HCT116 (cell line): ENCODE results near the gene TICAM2. TPM values are rescaled to one million over a fixed set of nuclear protein-coding genes. Genes with fewer than 3 reads are reported as not detected.

ENCODE experiments used
- ATAC-seq: fragments of 200-7000 bp; cut with Tn5 transposase; 2 replicates; pipeline ENCODE4 v1.9.1; 2020; ENCODE audit warnings: mild to moderate bottlenecking, moderate library complexity
- BruUV-seq: library from RNA; stranded (reverse); fragments of 400-500 nt; replicated peaks from 2 replicates; lab custom pipeline; 2021; lab: Mats Ljungman, UMichigan
- CTCF ChIA-PET: fragments of 300-600 bp; sonication (Branson Sonifier 250); formaldehyde crosslinking; loops from one replicate; lab custom pipeline; 2021; ENCODE audit warnings: antibody characterized with exemption; lab: Charles Lee
- POLR2A ChIA-PET: fragments of 300-600, 350-600 bp; sonication (Branson Sonifier 250); formaldehyde crosslinking; loops from one replicate; lab custom pipeline; 2021; ENCODE audit warnings: antibody characterized with exemption; lab: Charles Lee
- RAD21 ChIA-PET, 2 experiments: fragments of 300-600 bp; sonication (Branson Sonifier 250); formaldehyde crosslinking; loops; one replicate each; lab custom pipeline; 2023; ENCODE audit warnings: low total read pairs in 2 of 2; ENCODE audit not compliant: uncharacterized antibody in 2 of 2, unreplicated experiment in 2 of 2, low non-redundant PET in 1 of 2; lab: Charles Lee
- DNase-seq: peaks from one replicate; pipeline ENCODE4 v3.0.0-alpha.2; 2010; ENCODE audit warnings: low read depth, low spot score
- H2AFZ ChIP-seq: fragments of 200-600 bp; shearing (Covaris generic), sonication (generic); 2 replicates; pipeline ENCODE4 v1.6.1; 2017; ENCODE audit warnings: low read depth, mixed run types, mixed read lengths, antibody characterized with exemption, low read length; ENCODE audit not compliant: poor library complexity, severe bottlenecking
- H3K27ac ChIP-seq: 2 replicates; pipeline ENCODE4 v1.5.1; 2012; ENCODE audit warnings: low read depth, low read length
- H3K27me3 ChIP-seq: fragments of 200-600 bp; sonication (generic); 2 replicates; pipeline ENCODE4 v1.6.1; 2016; ENCODE audit warnings: mixed run types, low read length, mixed read lengths; ENCODE audit not compliant: insufficient read depth
- H3K36me3 ChIP-seq, 2 experiments: fragments of 200-500 bp in 1 of 2; fragments of 200-600 bp in 1 of 2; sonication (Bioruptor generic) in 1 of 2; sonication (generic) in 1 of 2; 2 replicates each; pipeline versions ENCODE4 v1.5.1 to v1.6.1; 2014 to 2016; ENCODE audit warnings: low read length in 2 of 2, inconsistent platforms in 1 of 2, mixed read lengths in 1 of 2, mixed run types in 1 of 2; ENCODE audit not compliant: insufficient read depth in 2 of 2, control insufficient read depth in 1 of 2
- H3K4me1 ChIP-seq, 2 experiments: fragments of 200-600 bp in 1 of 2; sonication (generic) in 1 of 2; 2 replicates each; pipeline versions ENCODE4 v1.5.1 to v1.6.1; 2012 to 2017; ENCODE audit warnings: low read length in 2 of 2, inconsistent platforms in 1 of 2, mild to moderate bottlenecking in 1 of 2, mixed read lengths in 1 of 2, mixed run types in 1 of 2, moderate library complexity in 1 of 2; ENCODE audit not compliant: insufficient read depth in 2 of 2, control insufficient read depth in 1 of 2
- H3K4me2 ChIP-seq: fragments of 200-600 bp; sonication (generic); 2 replicates; pipeline ENCODE4 v1.6.1; 2017; ENCODE audit warnings: mixed run types, low read length, mixed read lengths
- H3K4me3 ChIP-seq, 2 experiments: fragments of 200-600 bp in 1 of 2; sonication (generic) in 1 of 2; replicated peaks in 1 of 2; 2 replicates each; pipeline ENCODE4 v1.5.1; 2011 to 2016; ENCODE audit warnings: low read length in 2 of 2, control low read depth in 1 of 2, low read depth in 1 of 2, mild to moderate bottlenecking in 1 of 2, mixed read lengths in 1 of 2, mixed run types in 1 of 2
- H3K79me2 ChIP-seq: fragments of 200-600 bp; sonication (generic); 2 replicates; pipeline ENCODE4 v1.6.1; 2017; ENCODE audit warnings: mild to moderate bottlenecking, mixed run types, low read length, moderate library complexity, mixed read lengths; ENCODE audit not compliant: insufficient read depth
- H3K9ac ChIP-seq: fragments of 200-600 bp; sonication (generic); 2 replicates; pipeline ENCODE4 v1.6.1; 2016; ENCODE audit warnings: low read length, mixed read lengths
- H3K9me2 ChIP-seq: fragments of 200-600 bp; sonication (generic), shearing (Covaris generic); 2 replicates; pipeline ENCODE4 v1.6.1; 2017; ENCODE audit warnings: mixed run types, mild to moderate bottlenecking, moderate library complexity; ENCODE audit not compliant: insufficient read depth
- H3K9me3 ChIP-seq, 2 experiments: fragments of 200-500 bp in 1 of 2; fragments of 200-600 bp in 1 of 2; sonication (Bioruptor generic) in 1 of 2; sonication (generic) in 1 of 2; 2 replicates each; pipeline ENCODE4 v1.6.1; 2014 to 2017; ENCODE audit warnings: low read length in 2 of 2, mixed read lengths in 2 of 2, inconsistent platforms in 1 of 2, low read depth in 1 of 2, mild to moderate bottlenecking in 1 of 2, mixed run types in 1 of 2, moderate library complexity in 1 of 2; ENCODE audit not compliant: control insufficient read depth in 1 of 2, insufficient read depth in 1 of 2
- H4K20me1 ChIP-seq: fragments of 200-600 bp; sonication (generic), shearing (Covaris generic); 2 replicates; pipeline ENCODE4 v1.6.1; 2017; ENCODE audit warnings: mixed run types, mild to moderate bottlenecking, moderate library complexity; ENCODE audit not compliant: insufficient read depth
- CBX3 ChIP-seq: IDR thresholded peaks from 2 replicates; pipeline ENCODE4 v1.6.1; 2012; ENCODE audit warnings: low read depth
- FOSL1 ChIP-seq: IDR thresholded peaks from 2 replicates; pipeline ENCODE4 v1.6.1; 2012; ENCODE audit warnings: low read depth
- SP1 ChIP-seq: IDR thresholded peaks from 2 replicates; pipeline ENCODE4 v1.6.1; 2012; ENCODE audit warnings: low read depth
- SRF ChIP-seq: IDR thresholded peaks from 2 replicates; pipeline ENCODE4 v1.6.1; 2012; ENCODE audit warnings: low read depth
- intact Hi-C: fragments of 100-400 bp; cut with micrococcal nuclease; formaldehyde crosslinking; loops from 2 replicates; pipeline ENCODE4 v1.10.0; 2022
- total RNA-seq: library from RNA; stranded (reverse); gene quantifications from one replicate; pipeline ENCODE4 v1.2.1, GENCODE V29; 2021; ENCODE audit not compliant: unreplicated experiment

The TICAM2 gene
- total RNA-seq, 1 experiment from 2014 or later, result 2.9 TPM

DNA sequence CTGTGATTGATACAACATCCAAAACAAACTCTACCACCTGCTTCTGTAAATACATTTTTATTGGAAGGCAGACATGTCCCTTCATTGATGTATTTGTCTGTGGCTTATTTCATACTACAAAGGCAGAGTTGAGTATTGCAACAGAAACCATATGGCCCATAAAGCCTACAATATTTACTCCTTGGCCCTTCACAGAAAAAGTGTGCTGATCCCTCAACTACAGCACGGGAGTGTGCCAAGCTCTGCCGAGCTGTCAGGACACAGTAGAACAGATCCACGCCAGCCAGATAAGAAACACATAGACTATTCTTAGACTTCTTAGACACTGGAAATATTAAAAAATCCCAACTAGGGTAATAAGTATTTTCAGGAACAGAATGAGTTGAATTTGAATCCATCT is 13.2 kb downstream of the TICAM2 start:
- no peaks in the 10 kb centered on the region for H3K36me3 ChIP-seq
- ATAC-seq (no peak), DNase-seq (no peak)
- BruUV-seq, result no TSS peak
- no peak overlapping the region for H3K4me2 ChIP-seq
- H3K79me2 ChIP-seq, result no peaks in the 10 kb centered on the region
- RAD21 ChIA-PET, result no interaction called here
- no peak overlapping the region for H3K9ac ChIP-seq
- no peak overlapping the region for H3K4me3 ChIP-seq
- CTCF ChIA-PET, result interaction anchor here (1.6 kb wide), 1 partner anchor 26 kb away, joined by 3 read pairs; no protein-coding TSS in a partner anchor
- no peaks in the 10 kb centered on the region for H3K9me2 ChIP-seq
- no peak for TF ChIP-seq FOSL1
- TF ChIP-seq SP1, result no peak
- no peak for TF ChIP-seq CBX3
- no peaks in the 10 kb centered on the region for H4K20me1 ChIP-seq
- no peaks in the 10 kb centered on the region for H3K4me1 ChIP-seq
- no peak overlapping the region for H2AFZ ChIP-seq
- no peak overlapping the region for H3K27ac ChIP-seq
- intact Hi-C loops, result loop anchor here (5.0 kb wide), 1 partner anchor 492 kb away; no protein-coding TSS in a partner anchor
- no peaks in the 10 kb centered on the region for H3K27me3 ChIP-seq
- POLR2A ChIA-PET, result no interaction called here
- no peaks in the 10 kb centered on the region for H3K9me3 ChIP-seq

- Histone ChIP-seq H3K9me2 (no peaks in the 10 kb centered on the region), H3K36me3 (no peaks in the 10 kb centered on the region), H3K79me2 (no peaks in the 10 kb centered on the region), H3K4me3 (no peak overlapping the region), H4K20me1 (no peaks in the 10 kb centered on the region), H3K4me2 (no peak overlapping the region), H3K4me1 (peaks cover 0 to under 1% of the 10 kb centered on the region in 2 experiments; a peak in 1 of 4 replicates), H2AFZ (no peak overlapping the region), H3K9ac (no peak overlapping the region), H3K27ac (no peak overlapping the region), H3K9me3 (no peaks in the 10 kb centered on the region), H3K27me3 (no peaks in the 10 kb centered on the region)
- TF ChIP-seq SRF, result no peak
- no TSS peak for BruUV-seq
- DNase-seq (no peak), ATAC-seq (no peak)
- RAD21 ChIA-PET, result no interaction called here
- POLR2A ChIA-PET, result no interaction called here
- CTCF ChIA-PET, result interaction anchor here (1.6 kb wide), 1 partner anchor 27 kb away, joined by 3 read pairs; no protein-coding TSS in a partner anchor
- intact Hi-C loops, result loop anchor here (5.0 kb wide), 1 partner anchor 491 kb away; no protein-coding TSS in a partner anchor
These were observed 13.6 kb downstream of the TICAM2 start for GRCh38 chr5:115588640-115589039.
